Measurements from ENCODE around the gene HTR3D. TPM values are rescaled to one million over a fixed set of nuclear protein-coding genes. Genes with fewer than 3 reads are reported as not detected.
"Not testable (repeated sequence)": the region's sequence is repeated elsewhere in the genome, so short reads cannot be mapped to it uniquely, and the experiment has no call there.

HTR3D gene
- total RNA-seq, 1 experiment from 2014 or later, result not detected

DNA sequence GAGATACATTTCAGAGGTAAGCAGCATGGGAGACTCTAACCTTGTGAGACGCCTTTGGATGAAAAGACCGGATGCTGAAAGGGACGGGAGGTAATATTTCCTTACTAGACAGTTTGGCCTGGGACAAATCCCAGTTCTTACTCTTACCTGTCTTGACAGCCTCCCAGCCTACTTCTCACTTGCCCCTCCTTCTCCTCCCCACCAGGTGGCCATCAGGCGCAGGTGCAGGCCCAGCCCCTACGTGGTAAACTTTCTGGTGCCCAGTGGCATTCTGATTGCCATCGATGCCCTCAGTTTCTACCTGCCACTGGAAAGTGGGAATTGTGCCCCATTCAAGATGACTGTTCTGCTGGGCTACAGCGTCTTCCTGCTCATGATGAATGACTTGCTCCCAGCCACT, 6.3 kb downstream of the HTR3D start:
- Histone ChIP-seq H3K79me2 (ENCODE audit: insufficient read depth, low read length) (no peaks in the 10 kb centered on the region), H3K36me3 (ENCODE audit: control insufficient read depth in 1 of 2, insufficient read depth in 2 of 2, low read length in 2 of 2) (no peaks in the 10 kb centered on the region), H3K9me2 (ENCODE audit: insufficient read depth) (no peaks in the 10 kb centered on the region), H3K4me2 (ENCODE audit: low read length) (no peak overlapping the region), H3K9me3 (ENCODE audit: control insufficient read depth in 1 of 2, insufficient read depth in 1 of 2, low read depth in 1 of 2, low read length in 2 of 2) (no peaks in the 10 kb centered on the region), H3K27ac (ENCODE audit: low read depth, low read length) (no peak overlapping the region), H3K27me3 (ENCODE audit: insufficient read depth, low read length) (peaks cover 6% of the 10 kb centered on the region; the same call in 1 of the 2 replicates), H3K4me1 (ENCODE audit: control insufficient read depth in 1 of 2, insufficient read depth in 2 of 2, low read length in 2 of 2) (no peaks in the 10 kb centered on the region), H4K20me1 (ENCODE audit: insufficient read depth) (no peaks in the 10 kb centered on the region), H3K4me3 (replicated peaks in 1 of 2; ENCODE audit: low read depth in 1 of 2, low read length in 2 of 2) (no peak overlapping the region), H2AFZ (ENCODE audit: low read depth, low read length, poor library complexity, severe bottlenecking) (no peak overlapping the region), H3K9ac (ENCODE audit: low read length) (no peak overlapping the region)
- ChIA-PET RAD21 (ENCODE audit: low non-redundant PET in 1 of 2, low total read pairs in 2 of 2, uncharacterized antibody in 2 of 2, unreplicated experiment in 2 of 2) (no interaction called here), CTCF (no interaction called here), POLR2A (no interaction called here)
- intact Hi-C loops (cut with micrococcal nuclease), result no loop called here
- DNase-seq (ENCODE audit: low read depth, low spot score) (peak; percentile 18), ATAC-seq (peak; percentile 82)
- TF ChIP-seq, protein P1, sequence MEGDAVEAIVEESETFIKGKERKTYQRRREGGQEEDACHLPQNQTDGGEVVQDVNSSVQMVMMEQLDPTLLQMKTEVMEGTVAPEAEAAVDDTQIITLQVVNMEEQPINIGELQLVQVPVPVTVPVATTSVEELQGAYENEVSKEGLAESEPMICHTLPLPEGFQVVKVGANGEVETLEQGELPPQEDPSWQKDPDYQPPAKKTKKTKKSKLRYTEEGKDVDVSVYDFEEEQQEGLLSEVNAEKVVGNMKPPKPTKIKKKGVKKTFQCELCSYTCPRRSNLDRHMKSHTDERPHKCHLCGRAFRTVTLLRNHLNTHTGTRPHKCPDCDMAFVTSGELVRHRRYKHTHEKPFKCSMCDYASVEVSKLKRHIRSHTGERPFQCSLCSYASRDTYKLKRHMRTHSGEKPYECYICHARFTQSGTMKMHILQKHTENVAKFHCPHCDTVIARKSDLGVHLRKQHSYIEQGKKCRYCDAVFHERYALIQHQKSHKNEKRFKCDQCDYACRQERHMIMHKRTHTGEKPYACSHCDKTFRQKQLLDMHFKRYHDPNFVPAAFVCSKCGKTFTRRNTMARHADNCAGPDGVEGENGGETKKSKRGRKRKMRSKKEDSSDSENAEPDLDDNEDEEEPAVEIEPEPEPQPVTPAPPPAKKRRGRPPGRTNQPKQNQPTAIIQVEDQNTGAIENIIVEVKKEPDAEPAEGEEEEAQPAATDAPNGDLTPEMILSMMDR (IDR thresholded peaks at IDR 0.05 in 2 of 3, conservative IDR thresholded peaks at IDR 0.05 in 1 of 3; ENCODE audit: borderline replicate concordance in 1 of 3, insufficient read depth in 1 of 3, low read depth in 2 of 3, low read length in 2 of 3), result peak; percentile 27 to 56 (median 51); a peak in 5 of 6 replicates
- peak; percentile 28 for TF ChIP-seq RAD21 (IDR thresholded peaks at IDR 0.05; ENCODE audit: low read depth)
- no peak for TF ChIP-seq FOSL1 (IDR thresholded peaks at IDR 0.05; ENCODE audit: low read depth)
- BruUV-seq (replicated peaks), result no TSS peak

DNA sequence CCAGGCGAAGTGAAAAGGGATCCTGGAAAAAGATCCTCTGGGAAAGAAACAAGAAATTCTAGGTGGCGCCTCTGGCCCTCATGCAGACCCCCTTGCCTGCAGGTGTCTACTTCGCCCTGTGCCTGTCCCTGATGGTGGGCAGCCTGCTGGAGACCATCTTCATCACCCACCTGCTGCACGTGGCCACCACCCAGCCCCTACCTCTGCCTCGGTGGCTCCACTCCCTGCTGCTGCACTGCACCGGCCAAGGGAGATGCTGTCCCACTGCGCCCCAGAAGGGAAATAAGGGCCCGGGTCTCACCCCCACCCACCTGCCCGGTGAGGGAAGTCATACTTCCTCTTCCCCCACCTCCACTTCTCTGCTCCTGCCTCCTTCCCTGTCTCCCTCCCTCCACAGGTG, 6.8 kb downstream of the HTR3D start:
- H3K27me3 ChIP-seq (ENCODE audit: insufficient read depth, low read length); H3K27ac ChIP-seq (ENCODE audit: low read depth, low read length); H4K20me1 ChIP-seq (ENCODE audit: insufficient read depth); H3K9me2 ChIP-seq (ENCODE audit: insufficient read depth); DNase-seq (ENCODE audit: low read depth, low spot score); H3K9me3 ChIP-seq (ENCODE audit: control insufficient read depth in 1 of 2, insufficient read depth in 1 of 2, low read depth in 1 of 2, low read length in 2 of 2); POLR2A ChIA-PET; CTCF ChIA-PET; RAD21 ChIA-PET (ENCODE audit: low non-redundant PET in 1 of 2, low total read pairs in 2 of 2, uncharacterized antibody in 2 of 2, unreplicated experiment in 2 of 2); H3K79me2 ChIP-seq (ENCODE audit: insufficient read depth, low read length); H3K36me3 ChIP-seq (ENCODE audit: control insufficient read depth in 1 of 2, insufficient read depth in 2 of 2, low read length in 2 of 2); H3K4me1 ChIP-seq (ENCODE audit: control insufficient read depth in 1 of 2, insufficient read depth in 2 of 2, low read length in 2 of 2); intact Hi-C loops (cut with micrococcal nuclease); H3K9ac ChIP-seq (ENCODE audit: low read length); BruUV-seq (replicated peaks); H3K4me3 ChIP-seq (replicated peaks in 1 of 2; ENCODE audit: low read depth in 1 of 2, low read length in 2 of 2); ATAC-seq; H2AFZ ChIP-seq (ENCODE audit: low read depth, low read length, poor library complexity, severe bottlenecking); H3K4me2 ChIP-seq (ENCODE audit: low read length): not testable (repeated sequence)

All from HCT116 (cell line).